ENCODE measurements around the gene GNPTAB. TPM values are rescaled to one million over a fixed set of nuclear protein-coding genes. Genes with fewer than 3 reads are reported as not detected.

The GNPTAB gene
- total RNA-seq, 1 experiment from 2014 or later, result 40.8 TPM

- no TSS peak for BruUV-seq (replicated peaks)
- H3K27ac ChIP-seq (ENCODE audit: low read length), result peak overlapping the region; percentile 83
- ChIA-PET CTCF (no interaction called here), POLR2A (interaction anchor here (0.6 kb wide), 1 partner anchor 704 kb away, joined by 3 read pairs; no protein-coding TSS in a partner anchor)
- intact Hi-C loops (cut with micrococcal nuclease; ENCODE audit: unreplicated experiment), result loop anchor here (10.0 kb wide), 1 partner anchor 282 kb away; no protein-coding TSS in a partner anchor
- peak overlapping the region; percentile 92 to 94 for H3K4me3 ChIP-seq (ENCODE audit: low read depth in 2 of 2, low read length in 2 of 2)
- DNase-seq (ENCODE audit: low read depth, low spot score) (no peak), ATAC-seq (no peak)
- H3K9me3 ChIP-seq (ENCODE audit: control insufficient read depth, insufficient read depth, low read depth, low read length), result no peaks in the 10 kb centered on the region
- H3K36me3 ChIP-seq (ENCODE audit: control insufficient read depth, insufficient read depth, low read length), result peaks cover 3% of the 10 kb centered on the region; the same call in 1 of the 2 replicates
- TF ChIP-seq SIN3A (IDR thresholded peaks at IDR 0.05; ENCODE audit: borderline replicate concordance, insufficient read depth, low read depth, low read length), result no peak
- TF ChIP-seq CTCF (IDR thresholded peaks at IDR 0.05), result no peak
- H3K4me1 ChIP-seq (ENCODE audit: control insufficient read depth, insufficient read depth, low read length), result peaks cover 27% of the 10 kb centered on the region
- H3K27me3 ChIP-seq (ENCODE audit: control insufficient read depth, insufficient read depth, low read length), result no peaks in the 10 kb centered on the region
- in situ Hi-C loops (cut with HindIII; ENCODE audit: low pct_unique_long_range_greater_than_20kb, low sequenced_read_pairs), result no loop called here
These were observed 134.2 kb downstream of the GNPTAB start for GRCh38 chr12:101696251-101697196.

GRCh38 chr12:101695706-101696105 is 135.1 kb downstream of the GNPTAB start:
- ChIA-PET CTCF (no interaction called here), POLR2A (interaction anchor here (0.7 kb wide), 1 partner anchor 12 kb away, joined by 4 read pairs; no protein-coding TSS in a partner anchor)
- no peaks in the 10 kb centered on the region for H3K27me3 ChIP-seq (ENCODE audit: control insufficient read depth, insufficient read depth, low read length)
- no peak overlapping the region for H3K4me3 ChIP-seq (ENCODE audit: low read depth in 2 of 2, low read length in 2 of 2)
- H3K4me1 ChIP-seq (ENCODE audit: control insufficient read depth, insufficient read depth, low read length), result peaks cover 20% of the 10 kb centered on the region
- TF ChIP-seq CTCF (IDR thresholded peaks at IDR 0.05) (no peak), TCF7L2 (IDR thresholded peaks at IDR 0.05; ENCODE audit: low read depth, low read length) (no peak), SIN3A (IDR thresholded peaks at IDR 0.05; ENCODE audit: borderline replicate concordance, insufficient read depth, low read depth, low read length) (no peak), POLR2AphosphoS5 (IDR thresholded peaks at IDR 0.05; ENCODE audit: low read depth, low read length) (no peak), REST (IDR thresholded peaks at IDR 0.05; ENCODE audit: insufficient read depth in 1 of 2, low read depth in 2 of 2, low read length in 1 of 2) (no peak)
- intact Hi-C loops (cut with micrococcal nuclease; ENCODE audit: unreplicated experiment) (loop anchor here (10.0 kb wide), 1 partner anchor 281 kb away; no protein-coding TSS in a partner anchor), in situ Hi-C loops (cut with HindIII; ENCODE audit: low pct_unique_long_range_greater_than_20kb, low sequenced_read_pairs) (no loop called here)
- DNase-seq (ENCODE audit: low read depth, low spot score) (no peak), ATAC-seq (no peak)
- no peak overlapping the region for H3K27ac ChIP-seq (ENCODE audit: low read length)
- peaks cover 3% of the 10 kb centered on the region; the same call in 1 of the 2 replicates for H3K36me3 ChIP-seq (ENCODE audit: control insufficient read depth, insufficient read depth, low read length)
- no TSS peak for BruUV-seq (replicated peaks)
- no peaks in the 10 kb centered on the region for H3K9me3 ChIP-seq (ENCODE audit: control insufficient read depth, insufficient read depth, low read depth, low read length)

Other genes with a start within 250 kb of the GNPTAB start
- not detected for gene MYBPC1, start 236.0 kb downstream of the GNPTAB start, total RNA-seq (2021; ENCODE audit: unreplicated experiment)
- gene CHPT1, start 133.3 kb downstream of the GNPTAB start, total RNA-seq (2021; ENCODE audit: unreplicated experiment), result 78.3 TPM
- not detected for gene SYCP3, start 91.5 kb downstream of the GNPTAB start, total RNA-seq (2021; ENCODE audit: unreplicated experiment)
- 19.2 TPM for gene DRAM1, start 46.6 kb upstream of the GNPTAB start, total RNA-seq (2021; ENCODE audit: unreplicated experiment)
- gene WASHC3, start 231.0 kb upstream of the GNPTAB start, total RNA-seq (2021; ENCODE audit: unreplicated experiment), result 21.5 TPM

Measured in Panc1 (cell line).